ENCODE results near the gene GCFC2.
"Not testable (repeated sequence)": the region's sequence is repeated elsewhere in the genome, so short reads cannot be mapped to it uniquely, and the experiment has no call there.

GCFC2 gene

DNA sequence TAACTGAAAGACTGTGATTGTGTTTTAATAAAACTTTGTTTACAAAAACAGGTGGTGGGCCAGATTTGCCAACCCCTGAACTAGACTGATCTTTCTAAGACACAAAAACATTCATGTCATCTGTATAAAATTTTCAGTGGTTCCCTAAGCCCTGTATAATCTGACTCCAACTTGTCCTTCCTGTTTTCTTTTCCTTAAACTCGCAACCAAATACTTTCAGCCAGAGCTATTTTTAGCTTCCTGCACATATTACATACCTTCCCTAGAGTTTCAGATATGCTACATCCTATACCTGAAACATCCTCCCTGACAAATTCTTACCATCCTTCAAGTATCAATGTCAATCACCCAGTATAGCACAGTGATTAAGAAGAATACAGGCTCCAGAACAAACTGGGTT is 4.8 kb downstream of the GCFC2 start:
- H3K4me1 ChIP-seq (ENCODE audit: control insufficient read depth in 1 of 2, insufficient read depth in 1 of 2, low read depth in 1 of 2, low read length in 1 of 2), result peaks cover 9 to 11% of the 10 kb centered on the region in 2 experiments
- no peak overlapping the region for H3K27ac ChIP-seq
- H3K9me3 ChIP-seq, result no peaks in the 10 kb centered on the region
- no peak overlapping the region for H3K4me3 ChIP-seq (ENCODE audit: low read depth in 1 of 2, low read length in 1 of 2)
- no peaks in the 10 kb centered on the region for H3K36me3 ChIP-seq
- TF ChIP-seq, protein P1, sequence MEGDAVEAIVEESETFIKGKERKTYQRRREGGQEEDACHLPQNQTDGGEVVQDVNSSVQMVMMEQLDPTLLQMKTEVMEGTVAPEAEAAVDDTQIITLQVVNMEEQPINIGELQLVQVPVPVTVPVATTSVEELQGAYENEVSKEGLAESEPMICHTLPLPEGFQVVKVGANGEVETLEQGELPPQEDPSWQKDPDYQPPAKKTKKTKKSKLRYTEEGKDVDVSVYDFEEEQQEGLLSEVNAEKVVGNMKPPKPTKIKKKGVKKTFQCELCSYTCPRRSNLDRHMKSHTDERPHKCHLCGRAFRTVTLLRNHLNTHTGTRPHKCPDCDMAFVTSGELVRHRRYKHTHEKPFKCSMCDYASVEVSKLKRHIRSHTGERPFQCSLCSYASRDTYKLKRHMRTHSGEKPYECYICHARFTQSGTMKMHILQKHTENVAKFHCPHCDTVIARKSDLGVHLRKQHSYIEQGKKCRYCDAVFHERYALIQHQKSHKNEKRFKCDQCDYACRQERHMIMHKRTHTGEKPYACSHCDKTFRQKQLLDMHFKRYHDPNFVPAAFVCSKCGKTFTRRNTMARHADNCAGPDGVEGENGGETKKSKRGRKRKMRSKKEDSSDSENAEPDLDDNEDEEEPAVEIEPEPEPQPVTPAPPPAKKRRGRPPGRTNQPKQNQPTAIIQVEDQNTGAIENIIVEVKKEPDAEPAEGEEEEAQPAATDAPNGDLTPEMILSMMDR (IDR thresholded peaks at IDR 0.05), result no peak
- no peaks in the 10 kb centered on the region for H3K27me3 ChIP-seq

DNA sequence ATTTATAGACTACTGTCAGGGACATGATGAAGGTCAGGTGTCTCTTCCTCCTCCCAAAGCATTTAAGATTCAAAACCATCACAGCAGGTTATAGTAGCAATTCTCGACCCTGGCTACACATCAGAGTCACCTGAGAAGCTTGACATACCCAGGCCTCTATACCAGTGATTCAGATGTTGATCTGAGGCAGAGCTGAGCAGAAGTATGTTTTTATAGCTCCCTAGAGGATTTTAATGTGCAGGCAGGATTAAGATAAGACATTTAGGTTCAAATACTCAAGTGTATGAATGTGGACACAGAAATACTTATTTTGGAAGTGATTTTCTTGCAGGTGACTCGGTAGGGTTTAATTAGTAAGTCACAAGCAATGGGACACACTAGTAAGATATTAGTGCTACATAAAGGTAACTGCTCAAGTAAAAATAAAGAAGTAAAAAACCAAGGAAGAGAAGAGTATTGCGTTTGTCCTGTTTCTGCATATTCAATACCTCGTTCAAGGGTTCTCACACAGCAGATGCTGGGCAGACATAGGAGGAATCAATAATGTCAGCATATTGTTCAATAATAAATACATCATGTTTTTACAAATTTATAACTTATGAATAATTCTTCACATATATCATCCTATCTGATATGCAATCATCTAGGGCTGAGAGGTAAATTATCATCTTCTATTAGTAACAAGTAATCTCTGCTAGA is 7.0 kb downstream of the GCFC2 start:
- no peak overlapping the region for H3K4me3 ChIP-seq (ENCODE audit: low read depth in 1 of 2, low read length in 1 of 2)
- H3K9me3 ChIP-seq, result no peaks in the 10 kb centered on the region
- no peaks in the 10 kb centered on the region for H3K36me3 ChIP-seq
- TF ChIP-seq, protein P1 (IDR thresholded peaks at IDR 0.05), result no peak
- H3K27me3 ChIP-seq, result no peaks in the 10 kb centered on the region
- H3K27ac ChIP-seq, result no peak overlapping the region
- H3K4me1 ChIP-seq (ENCODE audit: control insufficient read depth in 1 of 2, insufficient read depth in 1 of 2, low read depth in 1 of 2, low read length in 1 of 2), result no peaks in the 10 kb centered on the region

DNA sequence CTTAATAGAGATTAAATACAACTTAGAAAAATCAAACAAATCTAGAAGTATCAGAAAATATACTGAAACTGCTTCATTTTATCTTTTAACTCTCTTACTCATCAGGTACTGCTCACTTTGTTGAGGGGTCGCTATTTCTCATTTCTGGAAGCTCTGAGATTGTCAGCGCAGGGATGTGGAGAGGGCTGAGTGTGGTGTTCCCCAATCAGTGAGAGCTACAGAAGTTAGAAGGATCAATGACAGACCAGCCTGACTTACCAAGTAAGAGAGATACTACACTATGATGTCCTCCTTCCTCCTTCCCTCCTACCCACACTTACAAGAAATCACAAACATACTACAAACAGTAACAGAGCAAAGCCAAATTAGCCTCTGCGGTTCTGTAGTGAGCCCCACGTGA is 8.1 kb downstream of the GCFC2 start:
- Histone ChIP-seq H3K9me3 (no peaks in the 10 kb centered on the region), H3K27me3 (no peaks in the 10 kb centered on the region), H3K27ac (no peak overlapping the region), H3K4me1 (ENCODE audit: control insufficient read depth in 1 of 2, insufficient read depth in 1 of 2, low read depth in 1 of 2, low read length in 1 of 2) (no peaks in the 10 kb centered on the region), H3K4me3 (ENCODE audit: low read depth in 1 of 2, low read length in 1 of 2) (no peak overlapping the region), H3K36me3 (no peaks in the 10 kb centered on the region)
- TF ChIP-seq, protein P1 (IDR thresholded peaks at IDR 0.05), result no peak

DNA sequence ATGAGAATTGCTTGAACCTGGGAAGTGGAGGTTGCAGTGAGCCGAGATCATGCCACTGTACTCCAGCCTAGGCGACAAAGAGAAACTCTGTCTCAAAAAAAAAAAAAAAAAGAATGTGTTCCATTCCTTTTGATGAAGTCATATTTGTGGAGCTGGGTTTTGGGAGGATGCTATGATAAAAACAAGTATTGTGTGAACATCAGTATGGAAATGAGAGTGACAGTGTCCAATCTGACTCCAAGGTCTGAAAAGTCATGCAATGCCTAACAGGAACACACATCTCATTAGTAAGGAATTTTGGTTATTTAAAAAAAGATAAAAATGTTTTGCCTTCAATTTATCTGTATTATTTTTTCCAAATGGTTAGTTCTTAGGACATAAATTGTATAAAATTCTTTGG is 11.8 kb downstream of the GCFC2 start:
- H3K36me3 ChIP-seq, result no peaks in the 10 kb centered on the region
- TF ChIP-seq, protein P1 (IDR thresholded peaks at IDR 0.05), result no peak
- no peaks in the 10 kb centered on the region for H3K27me3 ChIP-seq
- no peak overlapping the region for H3K4me3 ChIP-seq (ENCODE audit: low read depth in 1 of 2, low read length in 1 of 2)
- H3K4me1 ChIP-seq (ENCODE audit: control insufficient read depth in 1 of 2, insufficient read depth in 1 of 2, low read depth in 1 of 2, low read length in 1 of 2), result no peaks in the 10 kb centered on the region
- H3K9me3 ChIP-seq, result no peaks in the 10 kb centered on the region
- no peak overlapping the region for H3K27ac ChIP-seq

DNA sequence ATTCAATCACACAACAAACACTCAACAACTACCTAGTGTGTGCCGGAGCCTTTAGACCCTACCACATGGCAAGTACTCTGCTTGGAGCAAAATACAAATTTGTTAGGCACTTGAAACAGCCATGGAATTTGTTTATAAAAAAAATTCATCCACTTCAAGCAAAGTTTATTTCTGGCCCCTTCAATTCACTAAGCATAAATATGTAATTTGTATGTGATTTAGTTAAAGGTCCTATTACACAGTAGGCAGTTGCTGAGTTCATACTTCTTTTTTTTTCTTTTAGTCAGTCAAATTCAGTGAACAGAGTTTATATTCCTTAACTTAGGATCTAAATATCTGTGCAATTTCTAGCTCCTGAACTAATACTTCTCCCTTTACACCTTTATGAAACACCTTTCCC is 22.5 kb downstream of the GCFC2 start:
- Histone ChIP-seq H3K4me3 (ENCODE audit: low read depth in 1 of 2, low read length in 1 of 2) (no peak overlapping the region), H3K9me3 (no peaks in the 10 kb centered on the region), H3K4me1 (ENCODE audit: control insufficient read depth in 1 of 2, insufficient read depth in 1 of 2, low read depth in 1 of 2, low read length in 1 of 2) (no peaks in the 10 kb centered on the region), H3K27me3 (no peaks in the 10 kb centered on the region), H3K36me3 (peaks cover 4% of the 10 kb centered on the region), H3K27ac (no peak overlapping the region)
- TF ChIP-seq, protein P1 (IDR thresholded peaks at IDR 0.05), result no peak

DNA sequence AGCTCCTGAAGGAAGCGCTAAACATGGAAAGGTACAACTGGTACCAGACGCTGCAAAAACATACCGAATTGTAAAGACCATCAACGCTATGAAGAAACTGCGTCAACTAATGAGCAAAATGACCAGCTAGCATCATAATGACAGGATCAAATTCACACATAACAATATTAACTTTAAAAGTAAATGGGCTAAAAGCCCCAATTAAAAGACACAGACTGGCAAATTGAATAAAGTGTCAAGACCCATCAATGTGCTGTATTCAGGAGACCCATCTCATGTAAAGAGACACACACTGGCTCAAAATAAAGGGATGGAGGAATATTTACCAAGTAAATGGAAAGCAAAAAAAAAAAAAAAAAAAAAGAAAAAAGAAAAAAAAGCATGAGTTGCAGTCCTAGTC is 27.3 kb downstream of the GCFC2 start:
- not testable (repeated sequence) for H3K4me1 ChIP-seq (ENCODE audit: control insufficient read depth in 1 of 2, insufficient read depth in 1 of 2, low read depth in 1 of 2, low read length in 1 of 2); H3K27me3 ChIP-seq; H3K27ac ChIP-seq; H3K9me3 ChIP-seq; H3K36me3 ChIP-seq; H3K4me3 ChIP-seq (ENCODE audit: low read depth in 1 of 2, low read length in 1 of 2)
